Measurements from ENCODE around the gene IFNLR1.

IFNLR1 gene

DNA sequence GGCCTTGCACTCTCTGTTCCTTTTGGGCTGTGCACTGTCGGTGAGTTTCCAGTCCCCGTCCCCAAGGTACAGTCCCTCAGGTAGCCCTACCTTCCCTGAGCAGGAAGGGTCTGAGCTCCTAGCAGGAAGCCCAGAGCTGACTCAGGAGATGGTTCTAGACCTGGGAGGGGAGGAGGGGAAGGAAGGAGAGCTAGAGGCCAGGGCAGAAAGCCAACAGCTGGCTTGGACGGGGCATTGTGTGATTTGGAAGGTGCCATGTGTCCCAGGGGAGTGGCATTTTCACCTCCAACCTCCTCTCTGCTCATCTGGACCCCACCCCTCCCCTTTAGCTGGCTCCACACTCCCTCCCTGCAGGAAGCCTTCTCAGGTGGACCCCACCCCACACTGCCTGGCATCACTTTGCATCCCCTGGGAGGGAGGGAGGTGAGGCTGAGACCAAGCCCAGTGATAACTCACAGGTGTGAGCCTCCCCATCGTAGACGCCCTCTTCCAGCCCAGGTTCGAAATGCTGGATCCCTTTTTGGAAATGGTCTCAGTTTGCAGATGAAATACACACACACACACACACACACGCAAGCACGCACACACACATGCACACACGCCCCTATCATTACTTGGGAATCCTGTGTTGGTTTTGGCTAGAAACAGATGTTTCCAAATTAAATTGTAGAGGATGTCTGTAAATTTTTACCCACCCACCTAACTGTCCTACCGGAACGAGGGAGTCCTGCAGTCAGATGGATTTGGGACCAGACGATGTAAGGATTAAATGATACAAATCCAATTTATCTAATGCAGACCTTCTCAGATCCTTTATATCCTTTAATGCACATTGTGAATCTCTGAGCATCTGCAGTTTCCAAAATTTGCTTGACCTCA is 19.7 kb upstream of the IFNLR1 start:
- TF ChIP-seq, protein P1, sequence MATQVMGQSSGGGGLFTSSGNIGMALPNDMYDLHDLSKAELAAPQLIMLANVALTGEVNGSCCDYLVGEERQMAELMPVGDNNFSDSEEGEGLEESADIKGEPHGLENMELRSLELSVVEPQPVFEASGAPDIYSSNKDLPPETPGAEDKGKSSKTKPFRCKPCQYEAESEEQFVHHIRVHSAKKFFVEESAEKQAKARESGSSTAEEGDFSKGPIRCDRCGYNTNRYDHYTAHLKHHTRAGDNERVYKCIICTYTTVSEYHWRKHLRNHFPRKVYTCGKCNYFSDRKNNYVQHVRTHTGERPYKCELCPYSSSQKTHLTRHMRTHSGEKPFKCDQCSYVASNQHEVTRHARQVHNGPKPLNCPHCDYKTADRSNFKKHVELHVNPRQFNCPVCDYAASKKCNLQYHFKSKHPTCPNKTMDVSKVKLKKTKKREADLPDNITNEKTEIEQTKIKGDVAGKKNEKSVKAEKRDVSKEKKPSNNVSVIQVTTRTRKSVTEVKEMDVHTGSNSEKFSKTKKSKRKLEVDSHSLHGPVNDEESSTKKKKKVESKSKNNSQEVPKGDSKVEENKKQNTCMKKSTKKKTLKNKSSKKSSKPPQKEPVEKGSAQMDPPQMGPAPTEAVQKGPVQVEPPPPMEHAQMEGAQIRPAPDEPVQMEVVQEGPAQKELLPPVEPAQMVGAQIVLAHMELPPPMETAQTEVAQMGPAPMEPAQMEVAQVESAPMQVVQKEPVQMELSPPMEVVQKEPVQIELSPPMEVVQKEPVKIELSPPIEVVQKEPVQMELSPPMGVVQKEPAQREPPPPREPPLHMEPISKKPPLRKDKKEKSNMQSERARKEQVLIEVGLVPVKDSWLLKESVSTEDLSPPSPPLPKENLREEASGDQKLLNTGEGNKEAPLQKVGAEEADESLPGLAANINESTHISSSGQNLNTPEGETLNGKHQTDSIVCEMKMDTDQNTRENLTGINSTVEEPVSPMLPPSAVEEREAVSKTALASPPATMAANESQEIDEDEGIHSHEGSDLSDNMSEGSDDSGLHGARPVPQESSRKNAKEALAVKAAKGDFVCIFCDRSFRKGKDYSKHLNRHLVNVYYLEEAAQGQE (IDR thresholded peaks at IDR 0.05; ENCODE audit: insufficient read depth in 1 of 2, low read depth in 2 of 2, low read length in 2 of 2): no peak

DNA sequence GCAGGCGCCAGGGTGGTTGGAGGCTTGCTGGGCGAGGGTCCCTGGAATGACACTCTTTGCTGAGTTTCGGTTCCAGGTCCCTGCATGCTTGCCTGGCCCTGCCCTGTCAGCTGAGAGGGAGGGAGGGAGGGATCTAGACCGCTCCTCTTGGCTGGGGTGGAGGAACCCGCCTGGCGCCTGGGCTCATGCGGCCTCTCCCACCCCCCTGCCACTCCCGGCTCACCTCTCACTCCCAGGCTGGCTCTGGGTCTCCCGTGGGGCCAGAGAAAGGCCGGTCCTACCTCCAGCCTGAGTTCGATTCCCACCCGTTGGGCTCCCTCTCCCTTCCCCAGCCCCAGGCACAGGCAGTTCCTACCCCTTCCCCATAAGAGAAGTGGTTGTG is 19.0 kb upstream of the IFNLR1 start:
- TF ChIP-seq TAF1 (IDR thresholded peaks at IDR 0.05; ENCODE audit: borderline replicate concordance, insufficient read depth, low read length): no peak

DNA sequence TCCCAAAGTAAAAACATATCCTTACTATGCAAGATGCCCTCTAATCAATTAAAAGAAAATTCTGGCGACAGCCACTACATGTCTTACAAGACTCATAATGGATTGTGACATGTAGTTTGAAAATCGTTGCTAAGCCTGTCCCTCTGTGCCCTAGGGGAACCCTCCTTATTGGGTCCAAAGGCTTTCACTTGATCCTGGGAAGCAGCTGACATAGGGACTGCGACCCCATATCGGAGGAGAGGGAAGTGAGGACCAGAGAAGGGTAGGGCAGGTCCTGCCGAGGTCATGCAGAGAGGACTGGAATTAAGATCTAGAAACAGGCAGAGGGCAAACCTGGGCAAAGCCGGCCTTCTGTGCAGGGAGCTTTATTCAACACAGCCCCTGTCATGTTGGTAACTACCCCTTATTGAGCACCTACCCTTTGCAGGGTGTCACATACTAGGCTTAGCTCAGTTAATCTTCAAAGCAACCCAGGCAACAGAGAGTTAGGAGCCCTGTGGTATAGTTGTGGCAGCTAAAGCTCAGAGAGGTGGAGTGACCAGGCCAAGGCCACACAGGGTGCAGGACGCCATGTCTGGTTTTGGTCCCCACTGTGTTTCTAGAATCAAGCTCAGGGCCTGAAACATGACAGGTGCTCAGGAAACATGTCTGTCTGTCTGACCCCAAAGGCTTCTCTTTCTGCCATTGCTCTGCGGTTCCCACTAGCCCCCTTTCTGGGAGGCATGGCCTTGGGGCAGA is 18.4 kb upstream of the IFNLR1 start:
- TF ChIP-seq TAF1 (IDR thresholded peaks at IDR 0.05; ENCODE audit: borderline replicate concordance, insufficient read depth, low read length): no peak
- no peak for TF ChIP-seq SIN3A (IDR thresholded peaks at IDR 0.05; ENCODE audit: borderline replicate concordance, insufficient read depth, low read length)
- TF ChIP-seq POLR2AphosphoS5 (IDR thresholded peaks at IDR 0.05; ENCODE audit: low read depth, low read length): no peak

DNA sequence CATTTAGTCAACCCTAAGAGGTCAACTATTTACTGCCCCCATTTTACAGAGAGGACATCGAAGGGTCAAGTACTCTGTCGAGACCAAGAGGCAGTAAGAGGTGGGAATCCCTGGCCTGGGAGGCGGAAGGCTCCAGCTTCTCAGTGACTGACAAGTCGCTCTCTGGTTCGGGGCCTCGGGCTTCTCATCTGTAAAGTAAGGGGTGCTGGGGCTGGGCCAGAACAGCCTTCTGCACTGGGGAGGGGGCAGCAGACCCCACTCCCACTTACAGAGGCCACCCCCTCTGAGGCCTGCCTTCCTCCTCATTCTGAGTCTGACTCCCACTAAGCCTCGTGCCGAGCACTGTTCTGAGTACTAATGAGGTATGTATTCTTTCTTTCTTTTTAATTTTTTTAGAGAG is 17.0 kb upstream of the IFNLR1 start:
- TF ChIP-seq POLR2AphosphoS5 (IDR thresholded peaks at IDR 0.05; ENCODE audit: low read depth, low read length): no peak
- TF ChIP-seq TAF1 (IDR thresholded peaks at IDR 0.05; ENCODE audit: borderline replicate concordance, insufficient read depth, low read length): no peak
- TF ChIP-seq, protein P1 (IDR thresholded peaks at IDR 0.05; ENCODE audit: insufficient read depth in 1 of 2, low read depth in 2 of 2, low read length in 2 of 2): no peak
- no peak for TF ChIP-seq FOXP2 (optimal IDR thresholded peaks at IDR 0.05; ENCODE audit: borderline replicate concordance, extremely low read depth, extremely low read length, insufficient read depth)
- TF ChIP-seq SIN3A (IDR thresholded peaks at IDR 0.05; ENCODE audit: borderline replicate concordance, insufficient read depth, low read length): no peak

DNA sequence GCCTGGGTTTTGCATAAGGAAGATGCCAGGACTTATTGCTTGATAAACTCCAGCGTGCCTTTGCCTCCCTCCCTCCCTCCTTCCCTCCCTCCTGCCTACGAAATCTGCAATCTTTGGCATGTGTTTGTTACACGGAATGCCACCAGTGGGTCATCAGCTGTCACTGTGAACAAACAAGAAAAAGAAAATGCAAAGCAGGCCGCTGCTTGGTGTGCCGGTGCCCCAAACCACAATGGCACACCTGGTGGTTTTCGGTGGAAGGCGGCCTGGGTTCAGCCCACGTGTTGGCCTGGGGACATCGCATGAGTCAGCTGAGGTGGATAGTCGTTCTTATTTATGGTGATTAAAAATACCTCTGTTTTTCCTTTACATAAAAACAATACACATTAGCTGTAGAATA is 16.3 kb upstream of the IFNLR1 start:
- TF ChIP-seq POLR2AphosphoS5 (IDR thresholded peaks at IDR 0.05; ENCODE audit: low read depth, low read length): no peak

DNA sequence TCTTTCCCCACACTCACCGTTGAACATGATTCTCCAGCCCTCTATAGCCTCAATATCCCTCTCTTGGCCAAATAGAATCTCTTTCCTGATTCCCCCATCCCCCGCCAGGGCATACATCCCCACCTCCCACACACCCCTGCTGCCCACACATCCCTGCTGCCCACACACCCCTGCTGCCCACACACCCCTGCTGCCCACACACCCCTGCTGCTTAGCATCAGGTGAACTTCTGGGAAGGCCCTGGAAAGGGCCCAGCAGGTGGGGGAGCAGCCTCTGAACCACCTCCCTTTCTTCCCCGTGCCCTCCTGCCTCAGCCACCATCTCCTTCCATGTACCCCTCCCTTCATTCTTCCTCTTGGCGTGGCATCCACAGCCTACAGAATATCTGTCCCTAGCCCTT is 15.9 kb upstream of the IFNLR1 start:
- no peak for TF ChIP-seq POLR2AphosphoS5 (IDR thresholded peaks at IDR 0.05; ENCODE audit: low read depth, low read length)
- TF ChIP-seq, protein P1 (IDR thresholded peaks at IDR 0.05; ENCODE audit: insufficient read depth in 1 of 2, low read depth in 2 of 2, low read length in 2 of 2): no peak
- TF ChIP-seq SIN3A (IDR thresholded peaks at IDR 0.05; ENCODE audit: borderline replicate concordance, insufficient read depth, low read length): no peak

DNA sequence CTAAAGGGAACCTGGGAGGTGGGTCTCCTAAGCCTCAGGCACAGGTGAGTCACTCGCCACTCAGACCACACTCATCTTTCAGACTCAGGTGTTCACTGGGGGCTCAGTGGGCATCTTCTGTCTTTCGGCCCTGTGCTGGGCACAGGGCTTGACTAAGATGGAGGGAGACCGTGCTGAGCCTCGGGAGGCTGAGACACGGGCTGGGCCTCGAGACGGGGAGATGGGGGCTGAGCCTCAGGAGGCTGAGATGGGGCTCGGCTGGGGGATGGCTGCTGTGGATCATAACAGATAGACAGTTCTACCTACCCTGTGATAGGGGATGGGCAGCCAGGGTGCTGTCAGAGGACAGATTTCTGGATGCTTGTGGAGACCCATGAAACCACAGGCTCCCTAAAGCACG is 15.5 kb upstream of the IFNLR1 start:
- TF ChIP-seq TAF1 (IDR thresholded peaks at IDR 0.05; ENCODE audit: borderline replicate concordance, insufficient read depth, low read length) (no peak), SIN3A (IDR thresholded peaks at IDR 0.05; ENCODE audit: borderline replicate concordance, insufficient read depth, low read length) (no peak), FOXP2 (optimal IDR thresholded peaks at IDR 0.05; ENCODE audit: borderline replicate concordance, extremely low read depth, extremely low read length, insufficient read depth) (no peak), POLR2AphosphoS5 (IDR thresholded peaks at IDR 0.05; ENCODE audit: low read depth, low read length) (no peak)
- TF ChIP-seq, protein P1 (IDR thresholded peaks at IDR 0.05; ENCODE audit: insufficient read depth in 1 of 2, low read depth in 2 of 2, low read length in 2 of 2): no peak

Measured in PFSK-1 (cell line).